Fibroblast of lung (primary cell): ENCODE measurements around the gene NUDT21. TPM values are rescaled to one million over a fixed set of nuclear protein-coding genes. Genes with fewer than 3 reads are reported as not detected.

Experiments used
- DNase-seq, 2 donors: peaks; one replicate each; pipeline versions ENCODE4 v3.0.0 to v3.0.0-alpha.2; 2010; ENCODE audit warnings: low read depth in 2 of 2
- H2AFZ ChIP-seq: 2 replicates; pipeline ENCODE4 v1.5.1; 2012; ENCODE audit warnings: low read length, control low read depth, inconsistent platforms
- H3K27ac ChIP-seq: 2 replicates; pipeline ENCODE4 v1.5.1; 2011; ENCODE audit warnings: low read length, control low read depth; ENCODE audit not compliant: insufficient read depth
- H3K27me3 ChIP-seq: 2 replicates; pipeline ENCODE4 v1.5.1; 2011; ENCODE audit warnings: mild to moderate bottlenecking, low read length; ENCODE audit not compliant: control insufficient read depth, insufficient read depth
- H3K36me3 ChIP-seq: 2 replicates; pipeline ENCODE4 v1.5.1; 2011; ENCODE audit warnings: low read length; ENCODE audit not compliant: control insufficient read depth, insufficient read depth
- H3K4me1 ChIP-seq: 2 replicates; pipeline ENCODE4 v1.5.1; 2011; ENCODE audit warnings: low read length; ENCODE audit not compliant: control insufficient read depth, insufficient read depth; ENCODE audit errors: extremely low read depth
- H3K4me2 ChIP-seq: 2 replicates; pipeline ENCODE4 v1.5.1; 2011; ENCODE audit warnings: low read length, control low read depth; ENCODE audit not compliant: insufficient read depth; ENCODE audit errors: extremely low read depth
- H3K4me3 ChIP-seq, 4 experiments: fragments of 200-600 bp in 1 of 4; sonication (generic) in 1 of 4; replicated peaks in 1 of 4; 2 replicates each; pipeline ENCODE4 v1.5.1; 2011 to 2016; ENCODE audit warnings: low read length in 4 of 4, low read depth in 3 of 4, mild to moderate bottlenecking in 3 of 4, control low read depth in 2 of 4, inconsistent platforms in 1 of 4, mixed read lengths in 1 of 4; ENCODE audit not compliant: insufficient read depth in 1 of 4; ENCODE audit errors: control extremely low read depth in 1 of 4
- H3K79me2 ChIP-seq: 2 replicates; pipeline ENCODE4 v1.5.1; 2012; ENCODE audit warnings: mild to moderate bottlenecking, low read length, inconsistent platforms; ENCODE audit not compliant: control insufficient read depth, insufficient read depth
- H3K9ac ChIP-seq: 2 replicates; pipeline ENCODE4 v1.5.1; 2011; ENCODE audit warnings: mild to moderate bottlenecking, low read length, control low read depth; ENCODE audit not compliant: insufficient read depth
- H3K9me3 ChIP-seq: 2 replicates; pipeline ENCODE4 v1.5.1; 2012; ENCODE audit warnings: low read depth, low read length; ENCODE audit not compliant: control insufficient read depth, insufficient read depth
- H4K20me1 ChIP-seq: 2 replicates; pipeline ENCODE4 v1.5.1; 2011; ENCODE audit warnings: low read length; ENCODE audit not compliant: control insufficient read depth, insufficient read depth; ENCODE audit errors: extremely low read depth
- CTCF ChIP-seq, 2 donors: IDR thresholded peaks in 1 of 2; conservative IDR thresholded peaks in 1 of 2; 1 replicate in 1 of 2; 2 replicates in 1 of 2; pipeline ENCODE4 v1.5.1; 2011 to 2012; ENCODE audit warnings: low read length in 2 of 2, control low read depth in 1 of 2, inconsistent platforms in 1 of 2, low read depth in 1 of 2, mild to moderate bottlenecking in 1 of 2
- EZH2 ChIP-seq: IDR thresholded peaks from 2 replicates; pipeline ENCODE4 v1.5.1; 2012; ENCODE audit warnings: low read length, control low read depth, mild to moderate bottlenecking; ENCODE audit errors: missing control alignments
- polyA plus RNA-seq, 2 donors: library from polyadenylated mRNA; depleted of rRNA in 1 of 2; stranded (reverse) in 1 of 2; unstranded in 1 of 2; fragments of >200 nt; gene quantifications; 2 replicates each; pipeline ENCODE4 v1.2.1, GENCODE V29; 2011 to 2012; ENCODE audit warnings: missing spikeins in 1 of 2
- total RNA-seq: library from RNA; depleted of rRNA; stranded (reverse); fragments of >200 nt; gene quantifications from 2 replicates; pipeline ENCODE4 v1.2.1, GENCODE V29; 2014

NUDT21 gene
- total and polyA plus RNA-seq, 2 donors (not counting 1 experiment from before 2014, with no cell fraction given): 69.9 to 132 TPM

GRCh38 chr16:56405977-56406672 is 45.0 kb downstream of the NUDT21 start:
- peaks cover 17% of the 10 kb centered on the region for H3K36me3 ChIP-seq
- no peaks in the 10 kb centered on the region for H3K79me2 ChIP-seq
- H3K9ac ChIP-seq: no peak overlapping the region
- H2AFZ ChIP-seq: no peak overlapping the region
- H3K4me3 ChIP-seq: no peak overlapping the region
- no peaks in the 10 kb centered on the region for H4K20me1 ChIP-seq
- no peak overlapping the region for H3K4me2 ChIP-seq
- H3K4me1 ChIP-seq: no peaks in the 10 kb centered on the region
- no peaks in the 10 kb centered on the region for H3K9me3 ChIP-seq
- no peaks in the 10 kb centered on the region for H3K27me3 ChIP-seq
- DNase-seq: no peak
- TF ChIP-seq EZH2: no peak
- no peak for TF ChIP-seq CTCF (conservative IDR thresholded peaks at IDR 0.05 in 1 of 2, IDR thresholded peaks at IDR 0.05 in 1 of 2; ENCODE audit: low read depth in 1 of 2, low read length in 2 of 2)
- H3K27ac ChIP-seq: no peak overlapping the region

- Histone ChIP-seq H2AFZ (no peak overlapping the region), H3K9ac (no peak overlapping the region), H3K79me2 (no peaks in the 10 kb centered on the region), H3K27ac (no peak overlapping the region), H3K4me2 (no peak overlapping the region), H3K4me1 (no peaks in the 10 kb centered on the region), H3K27me3 (no peaks in the 10 kb centered on the region), H4K20me1 (no peaks in the 10 kb centered on the region), H3K4me3 (no peak overlapping the region), H3K36me3 (peaks cover 15% of the 10 kb centered on the region), H3K9me3 (no peaks in the 10 kb centered on the region)
- DNase-seq: no peak
- TF ChIP-seq EZH2 (no peak), CTCF (conservative IDR thresholded peaks at IDR 0.05 in 1 of 2, IDR thresholded peaks at IDR 0.05 in 1 of 2; ENCODE audit: low read depth in 1 of 2, low read length in 2 of 2) (peak in 1 of 2 donors; percentile 28)
These were observed 49.6 kb downstream of the NUDT21 start for GRCh38 chr16:56401482-56401881.

GRCh38 chr16:56400458-56400857 is 50.7 kb downstream of the NUDT21 start:
- no peak overlapping the region for H3K9ac ChIP-seq
- no peak for TF ChIP-seq EZH2
- TF ChIP-seq CTCF (conservative IDR thresholded peaks at IDR 0.05 in 1 of 2, IDR thresholded peaks at IDR 0.05 in 1 of 2; ENCODE audit: low read depth in 1 of 2, low read length in 2 of 2): no peak
- H3K36me3 ChIP-seq: peaks cover 15% of the 10 kb centered on the region
- H3K4me3 ChIP-seq: no peak overlapping the region
- no peak overlapping the region for H3K4me2 ChIP-seq
- no peaks in the 10 kb centered on the region for H4K20me1 ChIP-seq
- no peaks in the 10 kb centered on the region for H3K27me3 ChIP-seq
- H3K4me1 ChIP-seq: no peaks in the 10 kb centered on the region
- no peak overlapping the region for H3K27ac ChIP-seq
- H3K9me3 ChIP-seq: no peaks in the 10 kb centered on the region
- peak in 1 of 2 donors; percentile 42 for DNase-seq
- H3K79me2 ChIP-seq: no peaks in the 10 kb centered on the region
- H2AFZ ChIP-seq: no peak overlapping the region
